HG02885 (cell line): ENCODE measurements around the gene ARPC2.
A peak's percentile ranks its signal among the peaks of the same experiment; 100 is the strongest.

Experiments
- ATAC-seq: cut with Tn5 transposase; IDR thresholded peaks from one replicate; pipeline ENCODE4 v1.9.1; 2021; ENCODE audit warnings: mild to moderate bottlenecking; ENCODE audit not compliant: unreplicated experiment, poor library complexity

Gene ARPC2

GRCh38 chr2:218252509-218253231 is 35.7 kb downstream of the ARPC2 start:
- ATAC-seq = no peak

- ATAC-seq = no peak
Measured at GRCh38 chr2:218253232-218253625, 36.2 kb downstream of the ARPC2 start.

- ATAC-seq = no peak
Measured at GRCh38 chr2:218255446-218255845, 38.5 kb downstream of the ARPC2 start.

GRCh38 chr2:218256612-218257350 is 39.8 kb downstream of the ARPC2 start:
- ATAC-seq = no peak

- peak; percentile 83 for ATAC-seq
Measured at GRCh38 chr2:218257390-218257981, 40.5 kb downstream of the ARPC2 start.

GRCh38 chr2:218259099-218259961 is 42.3 kb downstream of the ARPC2 start:
- ATAC-seq = no peak

- ATAC-seq = no peak
Measured at GRCh38 chr2:218260166-218260565, 43.2 kb downstream of the ARPC2 start.

- ATAC-seq = no peak
Measured at GRCh38 chr2:218260742-218261422, 43.9 kb downstream of the ARPC2 start, which contains the start of gene GPBAR1. Gene GPBAR1 (plus strand): TSS chr2:218261015. CDS start chr2:218262725, 1,710 bp downstream.

- no peak for ATAC-seq
Measured at GRCh38 chr2:218261423-218262236, 44.6 kb downstream of the ARPC2 start.

GRCh38 chr2:218262237-218262600 is 45.2 kb downstream of the ARPC2 start:
- no peak for ATAC-seq

- no peak for ATAC-seq
Measured at GRCh38 chr2:218262631-218263586, 45.9 kb downstream of the ARPC2 start.

GRCh38 chr2:218263817-218264641 is 47.0 kb downstream of the ARPC2 start:
- ATAC-seq = no peak

GRCh38 chr2:218264773-218265561 is 48.0 kb downstream of the ARPC2 start:
- ATAC-seq = no peak

GRCh38 chr2:218265626-218266025 is 48.6 kb downstream of the ARPC2 start:
- no peak for ATAC-seq

GRCh38 chr2:218266316-218266979 is 49.5 kb downstream of the ARPC2 start:
- ATAC-seq = no peak

- no peak for ATAC-seq
Measured at GRCh38 chr2:218267259-218267658, 50.3 kb downstream of the ARPC2 start.
